ENCODE measurements around the gene FIGLA.

GRCh38 chr2:70756128-70756527, 34.3 kb downstream of the FIGLA start:
- no peak for TF ChIP-seq EP300 (IDR thresholded peaks at IDR 0.05)
- no peak for TF ChIP-seq POLR2AphosphoS5 (IDR thresholded peaks at IDR 0.05)
